ENCODE results near the gene SH3RF3.

SH3RF3 gene

DNA sequence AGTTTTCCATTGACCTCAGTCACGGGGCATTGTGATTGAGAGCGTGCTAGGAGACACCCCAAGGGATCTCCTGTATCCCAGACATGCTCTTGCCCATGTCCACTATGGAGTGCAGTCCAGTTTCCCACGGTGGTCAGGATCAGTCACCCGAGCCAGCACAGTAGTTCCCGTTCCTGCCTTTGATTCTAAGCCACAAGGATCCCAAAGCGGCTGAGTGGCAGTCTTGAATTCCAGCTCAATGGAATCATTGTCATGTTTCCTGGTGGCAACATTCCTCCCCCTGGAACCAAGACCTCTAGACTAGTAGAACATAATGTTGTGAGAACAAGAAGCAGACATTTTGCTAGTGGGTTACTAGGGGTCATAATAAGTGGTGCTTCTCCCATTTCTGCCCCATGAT lies 330.5 kb downstream of the SH3RF3 start:
- Mint-ChIP-seq H3K4me1 (no peaks in the 10 kb centered on the region), H3K27me3 (peaks cover 6% of the 10 kb centered on the region), H3K4me3 (no peak overlapping the region), H3K27ac (ENCODE audit: low read depth) (no peak overlapping the region), H3K9me3 (no peaks in the 10 kb centered on the region), H3K36me3 (ENCODE audit: insufficient read depth) (no peaks in the 10 kb centered on the region)
- DNase-seq (ENCODE audit: low spot score in 2 of 2): no peak
- no peak for ATAC-seq (replicated peaks; ENCODE audit: extremely low read depth, poor library complexity, severe bottlenecking)

DNA sequence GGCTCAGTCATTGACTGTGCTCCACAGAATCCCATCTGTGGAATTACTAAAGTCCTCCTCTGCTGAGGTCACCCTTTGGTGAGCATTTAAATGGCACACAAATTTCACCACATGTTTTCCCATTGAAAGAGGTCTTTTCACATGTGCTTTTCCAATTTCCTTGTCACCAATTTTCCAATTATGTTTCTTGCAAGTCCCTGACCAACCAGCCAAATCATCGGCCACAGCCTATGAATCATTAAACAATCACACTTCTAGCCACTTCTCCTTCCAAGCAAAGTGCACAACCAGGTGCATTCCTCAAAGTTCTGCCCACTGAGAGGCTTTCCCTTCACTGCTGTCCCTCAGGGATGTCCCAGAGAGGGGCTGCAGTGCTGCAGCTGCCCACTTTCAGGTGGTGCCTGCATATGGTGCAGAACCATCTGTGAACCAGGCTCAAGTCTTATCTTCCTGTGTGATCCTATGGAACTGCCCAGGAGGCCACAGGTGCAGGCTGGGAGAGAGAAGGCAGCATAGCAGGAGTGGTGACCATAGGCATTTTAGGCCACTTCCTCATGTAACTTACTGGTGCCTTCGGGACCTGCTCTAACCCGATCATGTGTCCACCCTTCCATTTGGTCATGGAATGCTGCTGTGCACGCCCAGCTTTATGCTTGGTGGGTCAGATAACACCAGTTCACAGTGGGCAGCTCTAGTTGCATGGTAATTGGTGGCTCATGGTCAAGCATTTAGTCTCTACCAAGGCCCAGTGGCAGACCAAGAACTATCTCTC lies 331.7 kb downstream of the SH3RF3 start:
- ATAC-seq (replicated peaks; ENCODE audit: extremely low read depth, poor library complexity, severe bottlenecking) (no peak), DNase-seq (ENCODE audit: low spot score in 2 of 2) (no peak)
- H3K9me3 Mint-ChIP-seq: no peaks in the 10 kb centered on the region
- no peaks in the 10 kb centered on the region for H3K27me3 Mint-ChIP-seq
- no peaks in the 10 kb centered on the region for H3K36me3 Mint-ChIP-seq (ENCODE audit: insufficient read depth)
- H3K27ac Mint-ChIP-seq (ENCODE audit: low read depth): no peak overlapping the region
- H3K4me3 Mint-ChIP-seq: no peak overlapping the region
- H3K4me1 Mint-ChIP-seq: no peaks in the 10 kb centered on the region

DNA sequence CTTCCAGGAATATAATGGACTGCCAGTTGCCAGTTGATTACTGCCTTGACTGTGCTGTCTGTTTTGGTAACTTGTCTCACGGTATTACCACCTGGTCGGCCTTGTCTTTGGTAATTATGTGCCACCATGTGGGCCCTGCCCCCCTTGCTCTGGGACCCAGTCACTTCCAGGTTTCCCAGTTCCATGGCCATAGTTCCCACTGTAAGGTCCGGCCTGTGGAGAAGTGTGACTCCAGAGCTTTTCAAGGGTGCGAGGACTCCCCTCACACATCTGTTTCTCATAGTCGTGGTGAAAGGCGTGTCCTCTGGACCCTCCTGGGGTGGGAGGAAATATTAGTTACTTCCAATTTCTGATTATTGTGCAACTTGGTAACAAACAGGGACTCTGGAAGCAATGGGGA lies 334.2 kb downstream of the SH3RF3 start:
- ATAC-seq (replicated peaks; ENCODE audit: extremely low read depth, poor library complexity, severe bottlenecking) (no peak), DNase-seq (ENCODE audit: low spot score in 2 of 2) (no peak)
- no peak overlapping the region for H3K27ac Mint-ChIP-seq (ENCODE audit: low read depth)
- no peaks in the 10 kb centered on the region for H3K4me1 Mint-ChIP-seq
- no peaks in the 10 kb centered on the region for H3K9me3 Mint-ChIP-seq
- H3K27me3 Mint-ChIP-seq: peaks cover 8% of the 10 kb centered on the region
- H3K36me3 Mint-ChIP-seq (ENCODE audit: insufficient read depth): no peaks in the 10 kb centered on the region
- H3K4me3 Mint-ChIP-seq: no peak overlapping the region

DNA sequence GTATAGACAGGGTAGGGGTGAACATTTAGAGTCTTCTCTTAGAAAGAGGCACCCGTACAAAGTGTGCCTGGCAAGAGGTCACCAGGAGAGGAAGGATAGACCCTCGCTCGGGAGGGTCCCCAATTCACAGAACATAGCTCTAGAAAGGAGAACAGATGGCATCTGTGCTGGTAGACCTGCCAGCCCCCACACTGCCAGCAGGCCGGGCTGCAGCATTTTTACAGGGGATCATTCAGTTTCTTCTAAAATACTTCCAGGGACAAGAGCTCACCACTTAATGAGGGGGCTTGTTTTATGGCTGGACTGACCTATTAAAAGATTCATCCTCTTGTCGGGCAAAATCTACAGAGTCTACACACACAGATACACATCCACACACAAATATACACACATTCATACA lies 334.9 kb downstream of the SH3RF3 start:
- Mint-ChIP-seq H3K27ac (ENCODE audit: low read depth) (no peak overlapping the region), H3K9me3 (no peaks in the 10 kb centered on the region), H3K27me3 (peaks cover 8% of the 10 kb centered on the region), H3K4me3 (no peak overlapping the region), H3K36me3 (ENCODE audit: insufficient read depth) (no peaks in the 10 kb centered on the region), H3K4me1 (no peaks in the 10 kb centered on the region)
- no peak for ATAC-seq (replicated peaks; ENCODE audit: extremely low read depth, poor library complexity, severe bottlenecking)
- DNase-seq (ENCODE audit: low spot score in 2 of 2): no peak

DNA sequence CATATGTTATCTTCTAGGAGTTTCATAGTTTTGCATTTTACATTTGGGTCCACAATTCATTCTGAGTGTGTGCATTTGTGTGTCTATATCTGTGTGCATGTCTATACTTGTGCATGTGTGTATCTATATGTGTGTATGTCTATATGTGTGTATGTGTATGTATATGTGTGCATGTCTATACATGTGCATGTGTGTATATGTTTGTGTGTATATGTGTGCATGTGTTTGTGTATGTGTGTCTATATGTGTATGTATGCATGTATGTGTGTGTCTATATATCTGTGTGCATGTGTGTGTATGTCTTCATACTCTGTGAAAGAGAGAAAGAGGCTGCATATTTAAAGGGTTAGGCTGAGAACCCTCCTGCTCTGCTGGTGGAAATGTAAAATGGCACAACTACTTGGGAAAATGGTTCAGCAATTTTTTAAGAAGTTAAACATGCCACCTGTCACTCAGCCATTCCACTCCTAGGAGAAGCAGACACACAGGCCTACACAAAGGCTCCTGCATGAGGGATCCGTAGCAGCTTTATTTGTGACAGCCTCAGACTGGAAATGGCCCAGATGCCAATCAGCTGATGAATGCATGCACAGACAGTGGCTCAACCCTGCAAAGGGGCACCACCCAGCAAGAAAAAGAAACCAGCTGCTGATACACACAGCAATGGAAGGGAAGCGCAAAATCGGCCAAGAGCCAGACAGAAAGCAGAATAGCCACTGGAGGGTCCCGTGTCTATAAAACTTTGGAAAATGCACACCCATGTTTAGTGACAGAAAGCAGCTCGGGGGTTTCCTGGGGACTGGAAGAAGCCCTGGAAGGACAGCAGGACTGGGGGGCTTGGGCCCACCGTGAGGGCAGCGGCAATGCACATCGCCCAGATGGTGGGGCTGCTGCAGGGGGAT lies 337.9 kb downstream of the SH3RF3 start:
- ATAC-seq (replicated peaks; ENCODE audit: extremely low read depth, poor library complexity, severe bottlenecking) (no peak), DNase-seq (ENCODE audit: low spot score in 2 of 2) (no peak)
- H3K9me3 Mint-ChIP-seq: no peaks in the 10 kb centered on the region
- no peak overlapping the region for H3K4me3 Mint-ChIP-seq
- H3K36me3 Mint-ChIP-seq (ENCODE audit: insufficient read depth): peaks cover 2% of the 10 kb centered on the region
- no peak overlapping the region for H3K27ac Mint-ChIP-seq (ENCODE audit: low read depth)
- peaks cover 5% of the 10 kb centered on the region for H3K4me1 Mint-ChIP-seq
- peaks cover 8% of the 10 kb centered on the region for H3K27me3 Mint-ChIP-seq

DNA sequence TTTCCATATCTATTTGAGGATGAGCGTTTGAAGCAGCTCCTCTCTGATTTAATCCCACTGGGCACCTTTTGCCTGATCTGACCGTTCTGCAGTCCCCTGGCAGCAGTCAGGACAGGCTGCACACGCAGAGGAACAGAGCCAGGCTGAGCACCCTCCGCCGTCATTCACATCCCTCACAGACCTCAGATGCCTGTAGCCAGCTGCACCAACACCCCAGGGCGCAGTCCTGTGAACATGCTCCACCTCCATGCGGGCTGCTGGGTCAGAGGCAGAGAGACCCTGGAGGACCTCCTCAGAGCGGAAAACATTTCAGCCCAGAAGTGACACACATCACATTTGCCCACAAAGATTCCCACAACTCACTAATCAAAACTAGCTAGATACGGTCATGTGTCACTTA lies 338.7 kb downstream of the SH3RF3 start:
- no peaks in the 10 kb centered on the region for H3K9me3 Mint-ChIP-seq
- no peak overlapping the region for H3K4me3 Mint-ChIP-seq
- peaks cover 8% of the 10 kb centered on the region for H3K27me3 Mint-ChIP-seq
- H3K4me1 Mint-ChIP-seq: peaks cover 5% of the 10 kb centered on the region
- ATAC-seq (replicated peaks; ENCODE audit: extremely low read depth, poor library complexity, severe bottlenecking) (no peak), DNase-seq (ENCODE audit: low spot score in 2 of 2) (no peak)
- no peak overlapping the region for H3K27ac Mint-ChIP-seq (ENCODE audit: low read depth)
- H3K36me3 Mint-ChIP-seq (ENCODE audit: insufficient read depth): peaks cover 2% of the 10 kb centered on the region

DNA sequence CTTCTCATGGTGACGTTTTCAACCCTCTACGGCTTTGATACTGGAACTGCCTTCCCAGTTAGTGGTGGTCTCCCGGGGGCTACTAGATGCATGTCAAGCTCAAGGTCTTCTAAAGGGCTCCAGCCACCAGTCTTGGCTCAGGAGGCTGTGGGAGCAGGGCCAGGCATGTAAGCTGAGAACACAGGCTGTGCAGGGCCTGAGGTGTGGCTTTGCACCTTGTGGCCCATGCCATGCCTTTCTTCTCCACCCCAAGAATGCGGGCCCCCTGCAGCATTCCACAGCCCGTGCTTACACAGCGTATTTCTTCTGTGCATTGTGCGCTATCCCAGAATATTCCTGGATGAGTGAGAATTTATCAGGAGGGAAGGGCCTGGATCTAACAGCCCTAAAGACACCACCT lies 339.9 kb downstream of the SH3RF3 start:
- Mint-ChIP-seq H3K36me3 (ENCODE audit: insufficient read depth) (peaks cover 2% of the 10 kb centered on the region), H3K4me3 (no peak overlapping the region), H3K4me1 (peaks cover 5% of the 10 kb centered on the region), H3K27me3 (peaks cover 19% of the 10 kb centered on the region), H3K27ac (ENCODE audit: low read depth) (no peak overlapping the region), H3K9me3 (no peaks in the 10 kb centered on the region)
- DNase-seq (ENCODE audit: low spot score in 2 of 2): no peak
- ATAC-seq (replicated peaks; ENCODE audit: extremely low read depth, poor library complexity, severe bottlenecking): no peak

DNA sequence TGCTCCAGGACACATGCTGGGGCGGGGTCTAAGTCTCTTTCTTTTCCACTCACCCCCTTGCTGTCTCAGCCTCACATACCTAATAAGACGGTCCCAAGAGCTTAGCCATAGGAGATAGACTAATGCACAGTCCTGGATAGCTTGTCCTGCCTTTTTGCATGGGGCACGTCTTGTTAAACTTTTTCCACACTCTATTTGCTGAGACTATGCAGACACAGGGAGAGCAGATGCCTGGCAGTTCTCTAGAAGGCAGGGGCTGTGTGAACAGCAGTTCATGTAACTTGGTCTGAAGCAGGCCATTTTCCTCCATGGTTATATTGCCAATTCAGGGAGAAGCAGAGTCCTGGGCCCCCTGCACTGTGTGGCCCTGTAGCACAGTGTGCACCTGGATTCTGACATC lies 342.7 kb downstream of the SH3RF3 start:
- no peak overlapping the region for H3K27ac Mint-ChIP-seq (ENCODE audit: low read depth)
- H3K9me3 Mint-ChIP-seq: no peaks in the 10 kb centered on the region

DNA sequence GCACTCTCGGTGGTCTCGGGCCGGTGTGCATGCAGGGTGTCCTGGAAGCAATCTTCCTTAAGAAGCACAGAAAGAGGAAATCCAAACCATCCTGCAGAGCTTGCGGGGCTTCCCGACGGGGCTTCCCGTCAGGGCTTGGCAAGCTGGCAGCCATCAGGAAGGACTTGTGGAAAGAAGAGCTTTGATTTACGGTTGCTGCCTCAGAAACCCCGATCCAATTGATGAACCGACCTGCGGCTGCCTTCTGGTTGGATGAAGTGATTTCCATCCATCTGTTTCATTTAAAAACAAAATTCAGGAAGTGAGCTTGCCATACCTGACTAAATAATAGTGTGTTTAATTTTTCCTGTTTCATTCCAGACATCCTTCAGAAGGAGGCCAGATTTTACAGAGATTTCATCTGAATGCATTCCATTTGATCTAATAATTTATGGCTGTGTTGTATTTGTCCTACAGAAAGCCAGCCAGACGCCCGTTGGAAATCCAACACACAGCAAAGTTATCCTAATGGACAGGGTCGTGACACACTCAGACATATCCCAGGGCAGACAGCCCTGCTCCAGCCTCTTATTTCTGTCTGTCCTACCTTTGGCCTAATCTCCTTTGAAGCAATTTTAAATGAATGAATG lies 343.4 kb downstream of the SH3RF3 start:
- Mint-ChIP-seq H3K9me3 (no peaks in the 10 kb centered on the region), H3K4me1 (peaks cover 5% of the 10 kb centered on the region), H3K27ac (ENCODE audit: low read depth) (no peak overlapping the region), H3K4me3 (no peak overlapping the region), H3K27me3 (peaks cover 18% of the 10 kb centered on the region), H3K36me3 (ENCODE audit: insufficient read depth) (peaks cover 2% of the 10 kb centered on the region)
- DNase-seq (ENCODE audit: low spot score in 2 of 2): no peak
- ATAC-seq (replicated peaks; ENCODE audit: extremely low read depth, poor library complexity, severe bottlenecking): no peak

More for the DNA sequence above, 342.7 kb downstream of the SH3RF3 start:
- peaks cover 2% of the 10 kb centered on the region for H3K36me3 Mint-ChIP-seq (ENCODE audit: insufficient read depth)
- ATAC-seq (replicated peaks; ENCODE audit: extremely low read depth, poor library complexity, severe bottlenecking) (no peak), DNase-seq (ENCODE audit: low spot score in 2 of 2) (no peak)
- H3K27me3 Mint-ChIP-seq: peaks cover 23% of the 10 kb centered on the region
- no peak overlapping the region for H3K4me3 Mint-ChIP-seq
- H3K4me1 Mint-ChIP-seq: peaks cover 5% of the 10 kb centered on the region

DNA sequence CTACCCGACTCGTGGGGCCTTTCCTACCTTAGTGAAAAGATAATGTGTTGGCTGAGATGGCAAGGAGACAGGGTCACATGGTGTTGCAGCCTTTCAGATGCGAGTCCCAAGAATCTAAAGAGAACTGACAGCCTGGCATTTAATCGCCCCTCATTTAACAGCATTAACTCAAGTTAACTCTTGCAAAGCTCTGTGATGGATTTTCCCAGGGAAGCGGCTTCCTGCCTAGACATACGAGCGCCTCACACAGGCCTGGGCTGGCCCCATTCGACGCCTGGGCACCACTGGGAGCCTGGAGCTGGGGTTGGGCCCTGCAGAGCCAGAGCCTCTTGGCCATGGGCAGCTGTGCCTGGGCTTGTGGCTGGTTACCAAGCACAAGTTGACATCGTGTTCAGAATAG lies 344.0 kb downstream of the SH3RF3 start:
- peaks cover 15% of the 10 kb centered on the region for H3K27me3 Mint-ChIP-seq
- DNase-seq (ENCODE audit: low spot score in 2 of 2) (no peak), ATAC-seq (replicated peaks; ENCODE audit: extremely low read depth, poor library complexity, severe bottlenecking) (no peak)
- peaks cover 2% of the 10 kb centered on the region for H3K36me3 Mint-ChIP-seq (ENCODE audit: insufficient read depth)
- H3K4me3 Mint-ChIP-seq: no peak overlapping the region
- H3K4me1 Mint-ChIP-seq: peaks cover 5% of the 10 kb centered on the region
- no peak overlapping the region for H3K27ac Mint-ChIP-seq (ENCODE audit: low read depth)
- no peaks in the 10 kb centered on the region for H3K9me3 Mint-ChIP-seq

DNA sequence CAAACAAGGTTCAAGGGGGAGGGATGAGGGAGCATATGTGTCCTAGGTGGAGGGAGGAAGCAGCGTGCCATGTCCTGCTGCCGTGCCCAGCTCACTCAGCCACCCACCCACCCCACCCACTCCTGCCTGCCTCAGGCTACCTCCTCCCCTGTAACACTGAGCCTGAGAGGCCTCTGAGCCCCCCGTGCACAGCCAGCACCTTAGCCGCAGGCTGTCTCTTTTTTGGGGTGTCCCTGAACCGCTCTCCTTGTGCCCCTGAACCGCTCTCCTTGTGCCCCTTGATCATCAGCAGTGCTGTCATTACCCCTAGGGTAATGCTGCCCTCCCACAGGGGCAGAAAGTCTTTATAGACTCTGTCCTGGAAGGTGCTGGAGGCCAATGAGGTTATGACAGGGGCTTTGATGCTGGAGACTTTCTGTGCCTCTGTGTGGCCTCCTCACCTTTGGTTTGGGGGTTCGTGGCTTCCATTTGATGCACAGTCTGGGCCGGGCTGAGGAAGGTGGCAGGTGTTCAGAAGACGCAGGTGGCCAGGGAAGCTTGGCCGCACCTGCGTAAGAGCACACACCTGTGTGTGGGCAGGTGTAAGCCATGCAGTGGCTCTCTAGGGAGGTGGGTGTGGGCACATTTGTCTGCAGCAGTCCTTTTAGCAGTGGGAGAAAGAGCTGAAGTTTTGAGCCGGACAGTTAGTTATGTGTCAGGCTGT lies 344.8 kb downstream of the SH3RF3 start:
- Mint-ChIP-seq H3K4me3 (no peak overlapping the region), H3K9me3 (no peaks in the 10 kb centered on the region)

DNA sequence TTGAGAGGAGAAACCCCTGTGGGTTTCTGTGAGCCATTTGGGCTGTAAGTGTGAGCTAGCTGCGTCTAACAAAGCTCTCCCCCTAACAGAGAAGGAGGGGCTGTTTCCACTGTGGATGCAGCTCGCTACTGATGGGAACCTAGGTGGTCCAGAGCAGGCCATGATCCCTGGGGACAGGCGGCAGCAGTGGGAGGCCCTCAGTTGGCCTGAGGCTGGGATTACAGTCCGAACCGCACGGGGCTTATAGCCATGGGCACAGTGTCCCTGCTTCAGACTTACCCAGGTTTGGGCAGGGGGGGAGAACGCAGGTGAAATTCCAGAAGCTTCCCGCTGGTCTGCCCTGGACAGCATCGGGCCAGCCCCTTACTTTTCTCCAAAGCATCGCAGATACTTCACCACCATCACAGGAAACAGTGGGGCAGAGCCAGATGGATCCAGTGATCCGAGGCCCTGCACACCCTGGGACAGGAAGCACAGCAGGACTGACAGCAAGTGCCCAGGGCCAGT lies 345.4 kb downstream of the SH3RF3 start:
- peaks cover 5% of the 10 kb centered on the region for H3K4me1 Mint-ChIP-seq
- ATAC-seq (replicated peaks; ENCODE audit: extremely low read depth, poor library complexity, severe bottlenecking) (no peak), DNase-seq (ENCODE audit: low spot score in 2 of 2) (no peak)
- no peak overlapping the region for H3K27ac Mint-ChIP-seq (ENCODE audit: low read depth)
- H3K4me3 Mint-ChIP-seq: no peak overlapping the region
- peaks cover 15% of the 10 kb centered on the region for H3K27me3 Mint-ChIP-seq
- no peaks in the 10 kb centered on the region for H3K9me3 Mint-ChIP-seq
- H3K36me3 Mint-ChIP-seq (ENCODE audit: insufficient read depth): peaks cover 2% of the 10 kb centered on the region

More for the DNA sequence above, 344.8 kb downstream of the SH3RF3 start:
- peaks cover 15% of the 10 kb centered on the region for H3K27me3 Mint-ChIP-seq
- DNase-seq (ENCODE audit: low spot score in 2 of 2) (no peak), ATAC-seq (replicated peaks; ENCODE audit: extremely low read depth, poor library complexity, severe bottlenecking) (no peak)
- H3K36me3 Mint-ChIP-seq (ENCODE audit: insufficient read depth): peaks cover 2% of the 10 kb centered on the region
- peaks cover 5% of the 10 kb centered on the region for H3K4me1 Mint-ChIP-seq
- no peak overlapping the region for H3K27ac Mint-ChIP-seq (ENCODE audit: low read depth)
